ENCODE results near the gene C1orf141.
"Not testable (repeated sequence)": the region's sequence is repeated elsewhere in the genome, so short reads cannot be mapped to it uniquely, and the experiment has no call there.

Gene C1orf141

GRCh38 chr1:67084765-67085318 lies 49.9 kb downstream of the C1orf141 start:
- no peak for DNase-seq

- no peak for DNase-seq
These were observed 56.5 kb downstream of the C1orf141 start for GRCh38 chr1:67078291-67078690.

DNA sequence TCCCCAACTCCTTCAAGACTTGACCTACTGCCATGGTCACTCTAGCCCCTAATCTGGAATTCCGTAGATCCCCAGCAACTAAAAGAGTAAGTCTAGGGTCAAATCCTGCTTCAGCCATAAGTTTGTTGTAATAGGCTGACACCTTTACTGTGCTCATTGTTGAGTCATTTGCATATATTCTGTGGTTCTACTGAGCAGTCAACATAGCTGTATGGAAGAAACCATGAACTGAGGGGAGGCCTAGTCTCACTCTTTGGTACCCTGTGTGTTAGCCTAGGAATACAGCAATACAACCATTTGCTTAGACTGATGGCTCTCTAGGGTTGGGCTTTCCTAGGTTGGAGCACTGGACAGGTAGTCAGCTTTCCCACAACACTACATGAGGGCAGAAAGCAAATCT lies 57.2 kb downstream of the C1orf141 start:
- no peak for DNase-seq

GRCh38 chr1:67072749-67073148 lies 62.0 kb downstream of the C1orf141 start:
- no peak for DNase-seq

DNA sequence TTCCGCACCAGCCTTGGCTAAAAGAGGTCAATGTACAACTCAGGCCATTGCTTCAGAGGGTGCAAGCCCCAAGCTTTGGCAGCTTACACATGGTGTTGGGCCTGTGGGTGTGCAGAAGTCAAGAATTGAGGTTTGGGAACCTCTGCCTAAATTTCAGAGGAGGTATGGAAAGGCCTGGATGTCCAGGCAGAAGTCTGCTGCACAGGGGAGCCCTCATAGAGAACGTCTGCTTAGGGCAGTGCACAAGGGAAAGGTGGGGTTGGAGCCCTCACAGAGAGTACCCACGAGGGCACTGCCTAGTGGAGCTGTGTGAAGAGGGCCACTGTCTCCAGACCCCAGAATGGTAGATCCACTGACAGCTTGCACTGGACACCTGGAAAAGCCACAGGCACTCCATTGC lies 67.1 kb downstream of the C1orf141 start:
- not testable (repeated sequence) for DNase-seq

- DNase-seq = no peak
These were observed 72.4 kb downstream of the C1orf141 start for GRCh38 chr1:67062412-67062811.

GRCh38 chr1:67061266-67061665 lies 73.5 kb downstream of the C1orf141 start:
- DNase-seq = no peak

DNA sequence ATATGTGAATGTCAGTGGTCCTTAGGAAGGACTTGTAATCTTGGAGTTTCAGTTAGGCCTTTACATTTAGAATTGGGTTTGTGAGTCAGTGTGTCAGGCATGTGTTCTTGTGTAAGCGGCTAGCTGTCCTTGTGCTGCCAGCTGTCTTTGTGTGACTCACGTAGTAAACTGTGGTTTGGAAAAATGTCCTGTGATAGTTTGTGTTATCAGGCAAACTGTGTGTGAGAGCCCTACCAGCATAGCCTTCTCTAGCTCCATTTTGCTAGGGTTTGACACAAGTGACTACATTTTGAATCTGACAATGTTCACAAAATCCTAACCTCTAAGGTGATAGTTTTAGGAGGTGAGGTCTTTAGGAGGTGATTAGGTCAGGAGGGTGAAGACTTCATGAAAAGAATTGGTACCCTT lies 74.0 kb downstream of the C1orf141 start:
- no peak for DNase-seq

- DNase-seq = no peak
These were observed 75.4 kb downstream of the C1orf141 start for GRCh38 chr1:67059346-67059745.

DNA sequence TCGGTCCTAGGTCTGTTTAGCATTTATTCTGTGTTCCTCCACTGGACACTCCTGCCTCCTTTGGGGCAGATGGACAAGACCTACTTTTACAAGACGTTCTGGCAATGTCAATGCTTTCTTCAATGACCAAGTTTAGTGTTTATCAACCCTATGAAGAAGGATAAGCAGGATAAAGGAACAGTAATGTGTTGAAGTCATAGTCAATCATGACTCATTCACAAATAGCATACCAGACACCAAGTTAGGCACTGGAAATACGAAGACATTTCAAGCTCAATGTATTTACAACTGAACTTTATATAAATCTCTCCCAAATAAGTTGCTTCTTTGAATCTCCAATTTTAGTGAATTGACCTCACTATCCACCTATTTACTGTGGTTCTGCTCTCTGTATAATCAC lies 76.0 kb downstream of the C1orf141 start:
- no peak for DNase-seq

DNA sequence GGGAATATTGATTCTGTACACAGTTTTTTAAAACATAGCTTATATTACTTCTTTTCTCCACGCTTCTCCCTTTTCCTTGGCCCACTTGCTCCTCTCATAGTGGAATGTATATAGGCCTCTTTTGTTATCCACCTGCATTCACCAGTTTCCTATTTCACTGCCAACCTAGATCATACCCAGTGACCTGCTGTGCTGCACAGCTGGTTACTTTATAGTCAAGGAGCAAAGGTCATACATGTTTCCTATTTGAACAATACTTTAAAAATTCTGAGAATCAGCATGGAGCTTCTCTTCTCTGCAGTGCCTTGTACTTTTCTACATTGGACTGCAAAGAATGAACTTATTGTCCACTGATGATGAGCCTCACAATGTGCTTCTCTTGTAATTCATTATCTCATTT lies 76.5 kb downstream of the C1orf141 start:
- DNase-seq = no peak

GRCh38 chr1:67053785-67054772 lies 80.7 kb downstream of the C1orf141 start, which contains the start of gene SLC35D1:
Gene SLC35D1, minus strand, starts transcription at chr1:67054148. Its CDS starts 135 bp downstream, at chr1:67054013.
- DNase-seq = peak; percentile 74

- DNase-seq = no peak
These were observed 81.3 kb downstream of the C1orf141 start for GRCh38 chr1:67053535-67053784.

GRCh38 chr1:67052741-67053534 lies 81.8 kb downstream of the C1orf141 start:
- peak; percentile 38 for DNase-seq

GRCh38 chr1:67051196-67051595 lies 83.6 kb downstream of the C1orf141 start:
- DNase-seq = no peak

GRCh38 chr1:67044631-67045270 lies 90.0 kb downstream of the C1orf141 start:
- DNase-seq = no peak

- DNase-seq = no peak
These were observed 91.4 kb downstream of the C1orf141 start for GRCh38 chr1:67043366-67043765.
